ENCODE results near the gene ITGAL. TPM values are rescaled to one million over a fixed set of nuclear protein-coding genes. Genes with fewer than 3 reads are reported as not detected.

ITGAL gene
- total and polyA plus RNA-seq, 2 donors (not counting 1 experiment from before 2014, with no cell fraction given) = 110 to 184 TPM

- no peak overlapping the region for H3K9ac ChIP-seq (ENCODE audit: low read length)
These were observed 69.2 kb downstream of the ITGAL start for GRCh38 chr16:30541502-30542329.

More at GRCh38 chr16:30541502-30542329, 69.2 kb downstream of the ITGAL start:
- no peak overlapping the region for H3K27ac ChIP-seq (ENCODE audit: low read length in 2 of 2)
- no peaks in the 10 kb centered on the region for H3K27me3 ChIP-seq (replicated peaks in 1 of 4; ENCODE audit: control extremely low read depth in 1 of 4, control insufficient read depth in 3 of 4, insufficient read depth in 4 of 4, low read length in 3 of 4)
- H3K4me3 ChIP-seq (ENCODE audit: control extremely low read depth in 1 of 5, extremely low read depth in 1 of 5, insufficient read depth in 1 of 5, low read depth in 2 of 5, low read length in 4 of 5) = no peak overlapping the region
- no peaks in the 10 kb centered on the region for H3K4me1 ChIP-seq (ENCODE audit: control insufficient read depth in 2 of 2, insufficient read depth in 2 of 2, low read length in 2 of 2)
- ATAC-seq (ENCODE audit: low read depth) = no peak
- peaks cover 79% of the 10 kb centered on the region for H3K79me2 ChIP-seq (ENCODE audit: control insufficient read depth, insufficient read depth, low read length)
- no peak overlapping the region for H3K4me3 Mint-ChIP-seq
- TF ChIP-seq EZH2 (IDR thresholded peaks at IDR 0.05; ENCODE audit: borderline replicate concordance, insufficient read depth, low read depth, low read length, poor library complexity, severe bottlenecking) (no peak), CTCF (IDR thresholded peaks at IDR 0.05) (no peak)
- no peaks in the 10 kb centered on the region for H3K36me3 ChIP-seq (replicated peaks in 1 of 2; ENCODE audit: control extremely low read depth in 1 of 2, control insufficient read depth in 1 of 2, extremely low read depth in 1 of 2, insufficient read depth in 2 of 2, low read length in 1 of 2)
- intact Hi-C loops (cut with micrococcal nuclease) = no loop called here
- H3K27ac Mint-ChIP-seq = no peak overlapping the region
- H3K4me2 ChIP-seq (replicated peaks; ENCODE audit: low read depth, low read length, poor library complexity, severe bottlenecking) = no peak overlapping the region
- H3K9me3 ChIP-seq (ENCODE audit: control extremely low read depth in 1 of 3, control insufficient read depth in 2 of 3, insufficient read depth in 1 of 3, low read length in 2 of 3) = no peaks in the 10 kb centered on the region
- H3K4me1 Mint-ChIP-seq = peaks cover 5% of the 10 kb centered on the region
- ChIA-PET POLR2A (no interaction called here), CTCF (interaction anchor here (0.6 kb wide), 1 partner anchor 45 kb away, joined by 3 read pairs; no protein-coding TSS in a partner anchor)
- no peak overlapping the region for H2AFZ ChIP-seq (ENCODE audit: insufficient read depth, low read depth, low read length, poor library complexity, severe bottlenecking)
- H4K20me1 ChIP-seq (ENCODE audit: control insufficient read depth, insufficient read depth, low read length, poor library complexity, severe bottlenecking) = no peaks in the 10 kb centered on the region
- DNase-seq = no peak
- no peaks in the 10 kb centered on the region for H3K27me3 Mint-ChIP-seq
- WGBS (ENCODE audit: insufficient coverage) = 100% methylated on average over 6 of the region's 10 CpGs
- no peaks in the 10 kb centered on the region for H3K9me3 Mint-ChIP-seq (ENCODE audit: insufficient read depth)

Measured in B cell (primary cell).